Thoracic aorta (tissue), 2 donors: ENCODE results near the gene FLT4. TPM values are rescaled to one million over a fixed set of nuclear protein-coding genes. Genes with fewer than 3 reads are reported as not detected.

Source experiments
- ATAC-seq: fragments of 150-250 bp; one replicate; pipeline ENCODE4 v1.8.0; 2017; ENCODE audit warnings: low read depth; ENCODE audit not compliant: insufficient number of reproducible peaks, low FRiP score
- DNase-seq: peaks from one replicate; pipeline ENCODE4 v3.0.0-alpha.2; 2020; ENCODE audit warnings: low spot score
- H3K27ac ChIP-seq, 2 donors: fragments of 200-600 bp; sonication (generic); 1 replicate in 1 of 2; 2 replicates in 1 of 2; pipeline ENCODE4 v1.5.1; 2016; ENCODE audit warnings: mild to moderate bottlenecking in 2 of 2, moderate library complexity in 2 of 2
- H3K27me3 ChIP-seq: fragments of 200-600 bp; sonication (generic); replicated peaks from 2 replicates; pipeline ENCODE4 v1.6.0; 2016; ENCODE audit warnings: mild to moderate bottlenecking; ENCODE audit not compliant: insufficient read depth
- H3K36me3 ChIP-seq: fragments of 200-600 bp; sonication (generic); one replicate; pipeline ENCODE4 v1.5.1; 2016
- H3K4me1 ChIP-seq, 2 donors: fragments of 200-600 bp; sonication (generic); 1 replicate in 1 of 2; 2 replicates in 1 of 2; pipeline versions ENCODE4 v1.5.1 to v1.6.0; 2016; ENCODE audit warnings: low read depth in 2 of 2, mild to moderate bottlenecking in 1 of 2; ENCODE audit not compliant: control insufficient read depth in 1 of 2
- H3K4me3 ChIP-seq: fragments of 200-600 bp; sonication (generic); 2 replicates; pipeline ENCODE4 v1.5.1; 2016; ENCODE audit warnings: mild to moderate bottlenecking
- H3K9me3 ChIP-seq: fragments of 200-600 bp; sonication (generic); 2 replicates; pipeline ENCODE4 v1.5.1; 2016
- total RNA-seq, 2 donors: library from RNA; depleted of rRNA; stranded (reverse); fragments of >200 nt; gene quantifications; one replicate each; pipeline versions ENCODE4 v1.1.0 to v1.2.3, GENCODE V29; 2016
- TF ChIP-seq, protein P1 (sequence below): fragments of 200-600 bp; sonication (generic); IDR thresholded peaks from one replicate; pipeline ENCODE4 v1.5.1; 2019; ENCODE audit warnings: antibody characterized with exemption

Gene FLT4
- total RNA-seq, 2 donors from 2014 or later, result 4.8 to 10.8 TPM

DNA sequence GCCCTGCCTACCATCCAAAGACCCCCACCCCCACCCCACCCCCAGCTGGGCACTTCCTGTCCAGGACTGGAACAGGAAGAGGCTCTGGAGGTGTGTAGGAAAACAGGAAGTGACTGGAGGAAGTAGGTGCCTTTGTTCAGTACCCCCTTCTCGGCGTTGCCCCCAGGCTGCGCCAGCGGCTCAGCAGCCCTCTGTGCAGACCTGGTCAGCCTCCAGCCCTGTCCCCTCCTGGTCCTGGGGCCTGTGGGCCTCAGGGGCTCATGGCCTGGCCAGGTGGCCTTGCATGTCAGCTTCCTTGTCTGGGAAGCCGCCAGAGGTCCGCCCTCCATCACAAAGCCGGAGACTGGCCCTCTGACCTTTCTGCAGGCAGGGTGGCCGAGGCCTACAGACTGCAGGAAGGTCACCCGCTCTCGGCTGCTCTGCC lies 26.0 kb downstream of the FLT4 start:
- TF ChIP-seq, protein P1, sequence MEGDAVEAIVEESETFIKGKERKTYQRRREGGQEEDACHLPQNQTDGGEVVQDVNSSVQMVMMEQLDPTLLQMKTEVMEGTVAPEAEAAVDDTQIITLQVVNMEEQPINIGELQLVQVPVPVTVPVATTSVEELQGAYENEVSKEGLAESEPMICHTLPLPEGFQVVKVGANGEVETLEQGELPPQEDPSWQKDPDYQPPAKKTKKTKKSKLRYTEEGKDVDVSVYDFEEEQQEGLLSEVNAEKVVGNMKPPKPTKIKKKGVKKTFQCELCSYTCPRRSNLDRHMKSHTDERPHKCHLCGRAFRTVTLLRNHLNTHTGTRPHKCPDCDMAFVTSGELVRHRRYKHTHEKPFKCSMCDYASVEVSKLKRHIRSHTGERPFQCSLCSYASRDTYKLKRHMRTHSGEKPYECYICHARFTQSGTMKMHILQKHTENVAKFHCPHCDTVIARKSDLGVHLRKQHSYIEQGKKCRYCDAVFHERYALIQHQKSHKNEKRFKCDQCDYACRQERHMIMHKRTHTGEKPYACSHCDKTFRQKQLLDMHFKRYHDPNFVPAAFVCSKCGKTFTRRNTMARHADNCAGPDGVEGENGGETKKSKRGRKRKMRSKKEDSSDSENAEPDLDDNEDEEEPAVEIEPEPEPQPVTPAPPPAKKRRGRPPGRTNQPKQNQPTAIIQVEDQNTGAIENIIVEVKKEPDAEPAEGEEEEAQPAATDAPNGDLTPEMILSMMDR, result no peak
- Histone ChIP-seq H3K27me3 (no peaks in the 10 kb centered on the region), H3K4me3 (no peak overlapping the region), H3K9me3 (no peaks in the 10 kb centered on the region), H3K4me1 (no peaks in the 10 kb centered on the region), H3K36me3 (no peaks in the 10 kb centered on the region), H3K27ac (no peak overlapping the region)
- no peak for DNase-seq
- ATAC-seq, result no peak

DNA sequence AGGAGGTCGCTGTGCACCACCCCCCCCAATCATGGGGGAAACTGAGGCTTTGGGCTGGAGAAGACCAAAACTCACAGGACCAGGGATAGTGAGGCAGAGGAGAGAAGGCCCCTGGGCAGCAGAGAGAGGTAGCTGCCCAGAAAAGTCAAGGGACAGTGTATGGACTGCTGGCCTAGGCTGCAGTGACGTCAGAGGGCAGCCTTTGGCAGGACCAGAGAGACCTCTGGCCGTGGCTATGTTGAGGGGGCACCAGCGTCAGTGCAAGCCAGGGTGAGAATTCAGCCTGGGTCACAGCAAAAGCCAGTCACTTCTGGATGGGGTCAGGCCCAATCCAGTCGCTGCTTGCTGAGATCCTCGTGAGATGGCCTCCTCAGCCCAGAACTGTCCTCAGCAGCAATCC lies 26.5 kb downstream of the FLT4 start:
- H3K9me3 ChIP-seq, result no peaks in the 10 kb centered on the region
- TF ChIP-seq, protein P1, result no peak
- no peaks in the 10 kb centered on the region for H3K4me1 ChIP-seq
- H3K36me3 ChIP-seq, result no peaks in the 10 kb centered on the region
- no peak overlapping the region for H3K4me3 ChIP-seq
- DNase-seq (no peak), ATAC-seq (no peak)
- no peak overlapping the region for H3K27ac ChIP-seq
- no peaks in the 10 kb centered on the region for H3K27me3 ChIP-seq

DNA sequence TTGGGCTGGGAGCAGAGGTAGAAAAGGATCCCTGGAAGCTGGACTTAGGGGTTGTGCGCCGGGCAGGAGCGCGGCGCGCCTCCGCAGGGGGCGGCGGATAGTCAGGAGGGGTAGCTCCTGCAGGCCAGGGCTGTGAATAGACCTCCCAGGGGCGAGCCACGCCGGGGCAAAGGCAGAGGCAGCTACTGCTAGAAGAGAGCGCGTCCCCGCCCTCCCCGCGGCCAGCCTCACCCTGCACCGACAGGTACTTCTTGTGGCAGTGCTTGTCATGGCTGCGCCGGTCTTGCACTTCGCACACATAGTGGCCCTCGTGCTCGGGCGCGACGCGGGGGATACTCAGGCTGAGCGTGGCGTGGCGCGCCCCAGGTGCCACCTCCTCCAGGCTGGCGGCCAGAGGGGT lies 28.1 kb downstream of the FLT4 start:
- DNase-seq (no peak), ATAC-seq (no peak)
- Histone ChIP-seq H3K27me3 (no peaks in the 10 kb centered on the region), H3K9me3 (no peaks in the 10 kb centered on the region), H3K36me3 (no peaks in the 10 kb centered on the region), H3K27ac (no peak overlapping the region), H3K4me1 (no peaks in the 10 kb centered on the region), H3K4me3 (no peak overlapping the region)
- TF ChIP-seq, protein P1, result no peak

DNA sequence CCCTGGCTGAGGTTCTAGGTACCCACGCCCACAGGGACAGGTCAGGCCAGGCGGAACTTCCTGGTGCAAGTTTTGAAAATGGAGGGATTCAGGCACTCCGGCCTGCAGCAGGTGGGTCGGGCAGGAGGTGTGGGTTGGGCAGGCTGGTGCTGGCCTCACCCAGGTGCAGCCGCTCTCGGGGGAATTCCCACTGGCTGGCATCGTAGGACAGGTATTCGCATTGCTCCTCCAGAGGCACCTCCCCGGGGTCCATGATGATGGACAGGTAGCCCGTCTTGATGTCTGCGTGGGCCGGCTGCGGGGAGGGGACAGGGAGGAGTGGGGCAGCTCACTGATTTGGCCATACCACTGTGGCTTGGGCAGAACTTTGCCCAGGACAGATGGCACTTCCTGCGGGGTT lies 29.4 kb downstream of the FLT4 start:
- H3K4me1 ChIP-seq, result no peaks in the 10 kb centered on the region
- TF ChIP-seq, protein P1, result no peak

DNA sequence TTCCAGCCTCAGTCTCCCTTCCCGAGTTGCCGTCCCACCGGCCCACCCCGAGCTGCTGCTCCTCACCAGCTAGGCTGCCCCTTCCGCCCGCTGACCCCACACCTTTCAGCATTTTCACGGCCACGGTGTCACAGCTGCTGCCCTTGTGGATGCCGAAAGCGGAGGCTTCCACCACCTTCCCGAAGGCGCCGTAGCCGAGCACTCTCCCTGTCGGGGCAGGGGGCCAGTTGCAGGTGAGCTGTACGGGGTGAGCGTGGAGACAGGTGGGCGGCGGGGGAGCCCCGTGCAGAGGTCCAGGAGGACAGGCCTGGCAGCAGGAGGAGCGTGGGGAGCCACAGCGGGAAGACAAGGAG lies 29.9 kb downstream of the FLT4 start:
- ATAC-seq (no peak), DNase-seq (no peak)
- Histone ChIP-seq H3K4me1 (no peaks in the 10 kb centered on the region), H3K27me3 (no peaks in the 10 kb centered on the region), H3K4me3 (no peak overlapping the region), H3K27ac (no peak overlapping the region), H3K9me3 (no peaks in the 10 kb centered on the region), H3K36me3 (no peaks in the 10 kb centered on the region)
- TF ChIP-seq, protein P1, result no peak

More for the DNA sequence above, 29.4 kb downstream of the FLT4 start:
- no peak for DNase-seq
- Histone ChIP-seq H3K36me3 (no peaks in the 10 kb centered on the region), H3K9me3 (no peaks in the 10 kb centered on the region), H3K27me3 (no peaks in the 10 kb centered on the region), H3K4me3 (no peak overlapping the region), H3K27ac (no peak overlapping the region)
- ATAC-seq, result no peak
